Measurements from ENCODE around the gene EZR. TPM values are rescaled to one million over a fixed set of nuclear protein-coding genes. Genes with fewer than 3 reads are reported as not detected.

The EZR gene
- total and polyA plus RNA-seq, 9 of the 15 experiments (the other 6 are each of a cell fraction or from before 2014, with no cell fraction given): 36.5 to 162 (median 104) TPM

DNA sequence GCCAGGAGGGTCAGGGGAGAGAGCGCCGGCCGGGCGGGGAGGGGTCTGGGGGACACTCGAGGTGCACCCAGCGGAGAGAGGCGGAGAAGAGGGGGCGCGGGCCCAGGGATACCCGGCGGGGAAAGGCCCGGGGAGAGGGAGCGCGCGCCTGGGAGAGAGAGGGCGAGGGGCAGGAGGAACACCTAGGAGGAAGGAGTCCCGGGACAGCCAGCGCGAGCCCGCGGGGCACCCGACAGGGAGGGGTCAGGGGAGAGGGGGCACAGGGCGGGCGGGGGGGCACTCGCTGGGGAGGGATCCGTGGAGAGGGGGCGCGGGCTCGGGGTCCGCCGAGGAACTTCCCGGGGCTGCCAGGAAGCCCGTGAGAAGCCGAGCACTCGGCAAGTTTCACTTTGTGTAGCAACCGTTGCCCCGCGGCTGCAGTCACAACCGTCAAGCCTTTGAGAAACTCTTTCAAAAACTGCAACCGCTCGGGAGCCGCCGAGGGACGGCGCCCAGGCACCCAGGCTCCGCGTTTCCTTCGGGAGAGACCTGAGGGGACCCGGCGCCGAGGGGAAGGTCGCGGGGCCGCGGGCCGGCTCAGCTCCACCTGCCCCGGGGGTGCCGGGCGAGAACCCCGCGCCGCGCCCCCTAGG, 471 bp downstream of the EZR start (continued):
- TF ChIP-seq, protein P1, sequence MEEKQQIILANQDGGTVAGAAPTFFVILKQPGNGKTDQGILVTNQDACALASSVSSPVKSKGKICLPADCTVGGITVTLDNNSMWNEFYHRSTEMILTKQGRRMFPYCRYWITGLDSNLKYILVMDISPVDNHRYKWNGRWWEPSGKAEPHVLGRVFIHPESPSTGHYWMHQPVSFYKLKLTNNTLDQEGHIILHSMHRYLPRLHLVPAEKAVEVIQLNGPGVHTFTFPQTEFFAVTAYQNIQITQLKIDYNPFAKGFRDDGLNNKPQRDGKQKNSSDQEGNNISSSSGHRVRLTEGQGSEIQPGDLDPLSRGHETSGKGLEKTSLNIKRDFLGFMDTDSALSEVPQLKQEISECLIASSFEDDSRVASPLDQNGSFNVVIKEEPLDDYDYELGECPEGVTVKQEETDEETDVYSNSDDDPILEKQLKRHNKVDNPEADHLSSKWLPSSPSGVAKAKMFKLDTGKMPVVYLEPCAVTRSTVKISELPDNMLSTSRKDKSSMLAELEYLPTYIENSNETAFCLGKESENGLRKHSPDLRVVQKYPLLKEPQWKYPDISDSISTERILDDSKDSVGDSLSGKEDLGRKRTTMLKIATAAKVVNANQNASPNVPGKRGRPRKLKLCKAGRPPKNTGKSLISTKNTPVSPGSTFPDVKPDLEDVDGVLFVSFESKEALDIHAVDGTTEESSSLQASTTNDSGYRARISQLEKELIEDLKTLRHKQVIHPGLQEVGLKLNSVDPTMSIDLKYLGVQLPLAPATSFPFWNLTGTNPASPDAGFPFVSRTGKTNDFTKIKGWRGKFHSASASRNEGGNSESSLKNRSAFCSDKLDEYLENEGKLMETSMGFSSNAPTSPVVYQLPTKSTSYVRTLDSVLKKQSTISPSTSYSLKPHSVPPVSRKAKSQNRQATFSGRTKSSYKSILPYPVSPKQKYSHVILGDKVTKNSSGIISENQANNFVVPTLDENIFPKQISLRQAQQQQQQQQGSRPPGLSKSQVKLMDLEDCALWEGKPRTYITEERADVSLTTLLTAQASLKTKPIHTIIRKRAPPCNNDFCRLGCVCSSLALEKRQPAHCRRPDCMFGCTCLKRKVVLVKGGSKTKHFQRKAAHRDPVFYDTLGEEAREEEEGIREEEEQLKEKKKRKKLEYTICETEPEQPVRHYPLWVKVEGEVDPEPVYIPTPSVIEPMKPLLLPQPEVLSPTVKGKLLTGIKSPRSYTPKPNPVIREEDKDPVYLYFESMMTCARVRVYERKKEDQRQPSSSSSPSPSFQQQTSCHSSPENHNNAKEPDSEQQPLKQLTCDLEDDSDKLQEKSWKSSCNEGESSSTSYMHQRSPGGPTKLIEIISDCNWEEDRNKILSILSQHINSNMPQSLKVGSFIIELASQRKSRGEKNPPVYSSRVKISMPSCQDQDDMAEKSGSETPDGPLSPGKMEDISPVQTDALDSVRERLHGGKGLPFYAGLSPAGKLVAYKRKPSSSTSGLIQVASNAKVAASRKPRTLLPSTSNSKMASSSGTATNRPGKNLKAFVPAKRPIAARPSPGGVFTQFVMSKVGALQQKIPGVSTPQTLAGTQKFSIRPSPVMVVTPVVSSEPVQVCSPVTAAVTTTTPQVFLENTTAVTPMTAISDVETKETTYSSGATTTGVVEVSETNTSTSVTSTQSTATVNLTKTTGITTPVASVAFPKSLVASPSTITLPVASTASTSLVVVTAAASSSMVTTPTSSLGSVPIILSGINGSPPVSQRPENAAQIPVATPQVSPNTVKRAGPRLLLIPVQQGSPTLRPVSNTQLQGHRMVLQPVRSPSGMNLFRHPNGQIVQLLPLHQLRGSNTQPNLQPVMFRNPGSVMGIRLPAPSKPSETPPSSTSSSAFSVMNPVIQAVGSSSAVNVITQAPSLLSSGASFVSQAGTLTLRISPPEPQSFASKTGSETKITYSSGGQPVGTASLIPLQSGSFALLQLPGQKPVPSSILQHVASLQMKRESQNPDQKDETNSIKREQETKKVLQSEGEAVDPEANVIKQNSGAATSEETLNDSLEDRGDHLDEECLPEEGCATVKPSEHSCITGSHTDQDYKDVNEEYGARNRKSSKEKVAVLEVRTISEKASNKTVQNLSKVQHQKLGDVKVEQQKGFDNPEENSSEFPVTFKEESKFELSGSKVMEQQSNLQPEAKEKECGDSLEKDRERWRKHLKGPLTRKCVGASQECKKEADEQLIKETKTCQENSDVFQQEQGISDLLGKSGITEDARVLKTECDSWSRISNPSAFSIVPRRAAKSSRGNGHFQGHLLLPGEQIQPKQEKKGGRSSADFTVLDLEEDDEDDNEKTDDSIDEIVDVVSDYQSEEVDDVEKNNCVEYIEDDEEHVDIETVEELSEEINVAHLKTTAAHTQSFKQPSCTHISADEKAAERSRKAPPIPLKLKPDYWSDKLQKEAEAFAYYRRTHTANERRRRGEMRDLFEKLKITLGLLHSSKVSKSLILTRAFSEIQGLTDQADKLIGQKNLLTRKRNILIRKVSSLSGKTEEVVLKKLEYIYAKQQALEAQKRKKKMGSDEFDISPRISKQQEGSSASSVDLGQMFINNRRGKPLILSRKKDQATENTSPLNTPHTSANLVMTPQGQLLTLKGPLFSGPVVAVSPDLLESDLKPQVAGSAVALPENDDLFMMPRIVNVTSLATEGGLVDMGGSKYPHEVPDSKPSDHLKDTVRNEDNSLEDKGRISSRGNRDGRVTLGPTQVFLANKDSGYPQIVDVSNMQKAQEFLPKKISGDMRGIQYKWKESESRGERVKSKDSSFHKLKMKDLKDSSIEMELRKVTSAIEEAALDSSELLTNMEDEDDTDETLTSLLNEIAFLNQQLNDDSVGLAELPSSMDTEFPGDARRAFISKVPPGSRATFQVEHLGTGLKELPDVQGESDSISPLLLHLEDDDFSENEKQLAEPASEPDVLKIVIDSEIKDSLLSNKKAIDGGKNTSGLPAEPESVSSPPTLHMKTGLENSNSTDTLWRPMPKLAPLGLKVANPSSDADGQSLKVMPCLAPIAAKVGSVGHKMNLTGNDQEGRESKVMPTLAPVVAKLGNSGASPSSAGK (IDR thresholded peaks at IDR 0.05): no peak
- TF ChIP-seq, protein P2, sequence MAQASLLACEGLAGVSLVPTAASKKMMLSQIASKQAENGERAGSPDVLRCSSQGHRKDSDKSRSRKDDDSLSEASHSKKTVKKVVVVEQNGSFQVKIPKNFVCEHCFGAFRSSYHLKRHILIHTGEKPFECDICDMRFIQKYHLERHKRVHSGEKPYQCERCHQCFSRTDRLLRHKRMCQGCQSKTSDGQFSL (CRISPR knock-in tag; IDR thresholded peaks at IDR 0.05): no peak
- TF ChIP-seq, protein P2 (tag; IDR thresholded peaks at IDR 0.05): 0 out of 4 replicates have a peak, but pooled peaks of 1 of the 2 experiments have one; percentile 34
- TF ChIP-seq CEBPG (CRISPR knock-in tag; IDR thresholded peaks at IDR 0.05) (no peak), CEBPG (tag; conservative IDR thresholded peaks at IDR 0.05 in 1 of 2, IDR thresholded peaks at IDR 0.05 in 1 of 2) (peak in 1 of 2 experiments; percentile 19; a peak in 1 of 4 replicates), SIN3A (IDR thresholded peaks at IDR 0.05; ENCODE audit: borderline replicate concordance in 2 of 2, control insufficient read depth in 1 of 2, low read depth in 2 of 2, low read length in 2 of 2) (0 out of 4 replicates have a peak, but pooled peaks of 1 of the 2 experiments have one; percentile 42), PCBP1 (IDR thresholded peaks at IDR 0.05; ENCODE audit: low read depth, low read length, poor library complexity, severe bottlenecking) (peak; percentile 18), HNRNPK (IDR thresholded peaks at IDR 0.05; ENCODE audit: low read depth, low read length, poor library complexity, severe bottlenecking) (peak; percentile 3), MAZ (CRISPR knock-in tag; conservative IDR thresholded peaks at IDR 0.05 in 1 of 2, IDR thresholded peaks at IDR 0.05 in 1 of 2) (0 out of 4 replicates have a peak, but pooled peaks of 1 of the 2 experiments have one; percentile 5), RBBP5 (IDR thresholded peaks at IDR 0.05; ENCODE audit: borderline replicate concordance, insufficient read depth, low read length, poor library complexity, severe bottlenecking) (peak; percentile 25), DNMT1 (IDR thresholded peaks at IDR 0.05) (no peak), OTX1 (CRISPR knock-in tag; IDR thresholded peaks at IDR 0.05) (no peak), POLR2G (IDR thresholded peaks at IDR 0.05; ENCODE audit: low read depth, low read length) (0 out of 2 replicates have a peak, but pooled peaks have one; percentile 2), ZNF263 (CRISPR knock-in tag; IDR thresholded peaks at IDR 0.05; ENCODE audit: borderline replicate concordance) (peak; percentile 86)
